Omental fat pad (tissue), 4 donors: ENCODE data around the gene CATSPERB. TPM values are rescaled to one million over a fixed set of nuclear protein-coding genes. Genes with fewer than 3 reads are reported as not detected.

Experiments
- ATAC-seq: fragments of 150-250 bp; one replicate; pipeline ENCODE4 v1.9.1; 2016; ENCODE audit warnings: mild to moderate bottlenecking, moderate library complexity; ENCODE audit not compliant: low FRiP score
- DNase-seq: peaks from one replicate; pipeline ENCODE4 v3.0.0-alpha.2; 2019; ENCODE audit warnings: low spot score
- total RNA-seq, 4 donors: library from RNA; depleted of rRNA; stranded (reverse); fragments of >200 nt; gene quantifications; one replicate each; pipeline ENCODE4 v1.1.0, GENCODE V29; 2016
- TF ChIP-seq, protein P1 (sequence below), 3 donors: fragments of 450-650 bp; IDR thresholded peaks; one replicate each; pipeline ENCODE4 v1.5.1; 2016 to 2017; ENCODE audit warnings: antibody characterized with exemption in 3 of 3, mild to moderate bottlenecking in 3 of 3, moderate library complexity in 2 of 3

The CATSPERB gene
- total RNA-seq, 4 donors from 2014 or later: 4.5 to 11.5 (median 4.8) TPM

DNA sequence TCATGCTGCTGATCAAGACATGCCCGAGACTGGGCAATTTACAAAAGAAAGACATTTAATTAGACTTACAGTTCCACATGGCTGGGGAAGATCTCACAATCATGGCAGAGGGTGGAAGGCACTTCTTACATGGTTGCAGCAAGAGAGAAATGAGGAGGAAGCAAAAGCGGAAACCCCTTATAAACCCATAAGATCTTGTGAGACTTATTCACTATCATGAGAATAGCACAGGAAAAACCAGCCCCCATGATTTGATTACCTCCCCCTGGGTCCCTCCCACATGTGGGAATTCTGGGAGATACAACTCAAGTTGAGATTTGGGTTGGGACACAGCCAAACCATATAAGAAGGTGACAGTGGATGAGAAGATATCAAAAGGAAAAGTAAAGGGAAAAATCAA is 78.4 kb downstream of the CATSPERB start:
- TF ChIP-seq, protein P1, sequence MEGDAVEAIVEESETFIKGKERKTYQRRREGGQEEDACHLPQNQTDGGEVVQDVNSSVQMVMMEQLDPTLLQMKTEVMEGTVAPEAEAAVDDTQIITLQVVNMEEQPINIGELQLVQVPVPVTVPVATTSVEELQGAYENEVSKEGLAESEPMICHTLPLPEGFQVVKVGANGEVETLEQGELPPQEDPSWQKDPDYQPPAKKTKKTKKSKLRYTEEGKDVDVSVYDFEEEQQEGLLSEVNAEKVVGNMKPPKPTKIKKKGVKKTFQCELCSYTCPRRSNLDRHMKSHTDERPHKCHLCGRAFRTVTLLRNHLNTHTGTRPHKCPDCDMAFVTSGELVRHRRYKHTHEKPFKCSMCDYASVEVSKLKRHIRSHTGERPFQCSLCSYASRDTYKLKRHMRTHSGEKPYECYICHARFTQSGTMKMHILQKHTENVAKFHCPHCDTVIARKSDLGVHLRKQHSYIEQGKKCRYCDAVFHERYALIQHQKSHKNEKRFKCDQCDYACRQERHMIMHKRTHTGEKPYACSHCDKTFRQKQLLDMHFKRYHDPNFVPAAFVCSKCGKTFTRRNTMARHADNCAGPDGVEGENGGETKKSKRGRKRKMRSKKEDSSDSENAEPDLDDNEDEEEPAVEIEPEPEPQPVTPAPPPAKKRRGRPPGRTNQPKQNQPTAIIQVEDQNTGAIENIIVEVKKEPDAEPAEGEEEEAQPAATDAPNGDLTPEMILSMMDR (IDR thresholded peaks at IDR 0.05): no peak
- no peak for DNase-seq
- ATAC-seq: no peak

DNA sequence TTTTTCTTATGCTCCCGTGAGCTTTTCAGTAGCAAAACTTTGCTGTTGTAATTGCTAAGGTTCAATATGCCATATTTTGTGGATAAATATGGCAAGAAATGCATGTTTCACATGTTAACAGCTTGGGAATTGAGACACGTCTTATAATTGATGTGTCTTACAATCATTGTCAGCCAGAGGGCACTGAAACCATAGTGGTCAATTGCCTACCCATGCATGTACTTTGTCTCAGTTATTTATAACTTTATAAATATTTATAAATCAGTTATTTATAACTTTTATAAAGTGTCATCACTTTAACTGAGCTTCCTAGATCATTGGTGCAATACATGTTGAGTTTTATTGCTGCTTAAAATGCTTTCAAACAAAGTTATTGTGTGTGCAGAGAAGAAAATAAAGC is 82.0 kb downstream of the CATSPERB start:
- TF ChIP-seq, protein P1 (IDR thresholded peaks at IDR 0.05): no peak
- ATAC-seq: no peak
- DNase-seq: no peak

DNA sequence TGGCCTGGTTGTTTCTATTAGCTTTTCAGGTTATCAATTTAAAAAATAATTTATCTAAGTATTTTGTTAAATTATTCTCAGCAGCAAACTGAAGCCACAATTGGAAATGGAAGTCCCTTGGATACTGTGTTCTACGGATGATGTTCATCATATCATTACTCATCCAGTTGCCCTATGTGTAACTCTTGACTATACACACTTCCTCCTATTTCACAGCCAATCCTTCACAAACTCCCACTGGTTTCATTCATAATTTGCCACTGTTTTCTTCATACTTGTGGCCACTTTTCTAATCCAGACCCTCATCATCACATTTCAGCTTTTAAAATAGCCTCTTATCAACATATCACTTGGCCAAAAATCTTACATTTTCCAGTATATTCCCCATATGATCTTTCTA is 84.0 kb downstream of the CATSPERB start:
- no peak for ATAC-seq
- no peak for DNase-seq
- TF ChIP-seq, protein P1 (IDR thresholded peaks at IDR 0.05): no peak

DNA sequence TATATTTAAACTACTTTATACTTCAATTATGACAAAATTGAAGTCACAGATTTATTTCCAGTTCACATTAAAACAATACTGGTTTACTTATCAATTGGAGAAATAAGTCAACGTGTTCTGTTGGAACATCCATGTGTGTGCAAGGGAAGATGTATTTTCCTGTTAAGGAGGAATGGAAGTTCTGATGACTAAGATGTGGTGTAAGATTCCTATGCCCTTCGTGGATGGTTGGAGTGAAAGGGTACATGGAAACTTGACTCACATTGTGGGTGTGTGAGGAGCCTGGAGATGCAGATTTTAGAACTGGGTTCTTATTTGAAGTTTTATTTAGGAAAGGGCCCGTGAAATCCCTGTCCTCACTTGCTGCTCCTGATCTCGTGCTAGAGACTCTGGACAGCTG is 95.3 kb downstream of the CATSPERB start:
- TF ChIP-seq, protein P1 (IDR thresholded peaks at IDR 0.05): no peak
- ATAC-seq (no peak), DNase-seq (no peak)

DNA sequence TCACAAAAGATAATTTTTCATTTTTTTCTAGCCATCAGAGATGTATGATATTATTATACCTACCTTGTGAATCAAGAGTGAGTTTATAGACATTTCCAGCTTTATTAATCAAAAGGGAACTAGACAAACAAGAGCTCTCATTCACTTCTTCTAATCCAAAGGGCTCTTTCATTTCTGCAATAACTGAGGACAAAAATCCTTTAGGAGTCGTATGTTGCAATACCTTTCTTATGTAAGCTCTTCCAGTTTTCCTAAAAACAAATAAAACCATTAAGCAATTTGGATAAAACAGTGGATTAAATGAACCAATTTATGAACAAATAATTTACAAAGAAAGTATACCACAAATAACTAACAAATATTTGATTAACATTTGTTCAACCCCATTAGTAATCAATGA is 107.1 kb downstream of the CATSPERB start:
- ATAC-seq (no peak), DNase-seq (no peak)
- TF ChIP-seq, protein P1 (IDR thresholded peaks at IDR 0.05): no peak

DNA sequence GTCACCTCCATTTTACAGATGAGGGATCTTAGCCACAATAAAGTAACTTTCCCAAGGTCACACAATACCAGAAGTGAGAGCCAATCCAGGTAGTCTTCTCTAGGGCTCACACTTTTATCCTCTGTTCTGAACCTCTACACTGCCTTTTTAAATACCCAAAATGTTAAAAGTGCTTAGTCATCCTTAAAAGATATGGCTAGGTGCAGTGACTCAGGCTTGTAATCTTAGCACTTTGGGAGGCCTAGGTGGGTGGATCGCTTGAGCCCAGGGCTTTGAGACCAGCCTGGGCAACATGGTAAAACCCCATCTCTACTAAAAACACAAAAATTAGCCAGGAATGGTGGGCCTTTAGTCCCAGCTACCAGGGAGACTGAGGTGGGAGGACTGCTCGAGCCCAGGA is 117.7 kb downstream of the CATSPERB start:
- TF ChIP-seq, protein P1 (IDR thresholded peaks at IDR 0.05): no peak
- ATAC-seq: no peak
- no peak for DNase-seq

DNA sequence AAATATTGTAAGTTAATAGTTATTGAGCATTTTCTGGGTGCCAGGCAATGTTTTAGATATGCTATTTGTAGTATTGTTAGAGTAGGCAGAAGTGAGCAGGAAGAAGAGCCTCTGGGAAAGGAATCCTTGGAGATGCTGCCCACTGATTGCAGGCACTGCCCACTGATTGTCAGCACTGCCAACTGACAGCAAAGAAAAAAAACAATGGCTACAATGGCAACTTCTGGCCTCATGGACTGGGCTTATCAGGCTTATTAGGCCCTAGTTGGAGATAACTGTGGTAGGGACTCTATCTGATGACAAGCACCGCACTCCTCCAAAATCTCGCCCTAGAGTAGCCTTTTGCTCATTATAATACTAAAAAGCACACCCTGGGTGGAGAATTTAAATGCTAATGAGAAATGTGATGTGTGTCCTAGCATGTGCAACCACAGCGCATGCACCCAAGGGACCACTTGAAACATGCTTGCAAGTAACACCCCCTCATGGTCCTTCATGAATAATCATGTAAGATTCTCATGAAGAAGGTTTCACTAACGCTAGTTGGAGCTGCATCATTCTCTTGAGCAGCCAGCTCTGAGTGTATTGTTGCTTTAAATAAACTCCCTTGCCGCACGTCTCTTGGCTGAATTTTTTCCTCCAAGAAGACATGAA is 118.3 kb downstream of the CATSPERB start:
- ATAC-seq (no peak), DNase-seq (no peak)
- TF ChIP-seq, protein P1 (IDR thresholded peaks at IDR 0.05): no peak
